GM19397 (cell line): ENCODE data around the gene TAAR6.
"Not testable (repeated sequence)": the region's sequence is repeated elsewhere in the genome, so short reads cannot be mapped to it uniquely, and the experiment has no call there.

ENCODE experiments used
- ATAC-seq: cut with Tn5 transposase; IDR thresholded peaks from one replicate; pipeline ENCODE4 v1.9.1; 2021; ENCODE audit warnings: mild to moderate bottlenecking, moderate library complexity; ENCODE audit not compliant: unreplicated experiment

The TAAR6 gene

DNA sequence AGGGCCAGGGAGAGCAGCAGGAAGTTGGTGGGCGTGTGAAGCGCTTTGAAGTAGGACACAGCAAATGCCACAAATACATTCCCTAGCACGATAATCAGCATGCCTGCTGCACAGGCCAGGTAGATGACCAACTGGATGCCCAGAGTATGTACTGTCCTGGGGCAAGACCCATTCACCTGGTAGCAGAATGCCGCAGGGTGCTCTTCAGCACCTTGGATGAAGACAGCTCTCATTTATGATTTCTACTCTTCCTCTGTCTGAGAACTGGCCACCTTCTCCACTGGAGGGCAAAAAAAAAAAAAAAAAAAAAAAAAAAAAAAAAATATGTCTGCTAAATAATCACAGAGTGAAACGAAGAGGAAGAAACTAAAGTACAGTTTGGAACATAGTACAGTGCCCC, 19.3 kb downstream of the TAAR6 start, which contains the start of gene TAAR5:
Gene TAAR5, minus strand, starts transcription at position 288 of the 400 bp plus-strand sequence. Its CDS starts 55 bp downstream, at position 233.
- no peak for ATAC-seq

DNA sequence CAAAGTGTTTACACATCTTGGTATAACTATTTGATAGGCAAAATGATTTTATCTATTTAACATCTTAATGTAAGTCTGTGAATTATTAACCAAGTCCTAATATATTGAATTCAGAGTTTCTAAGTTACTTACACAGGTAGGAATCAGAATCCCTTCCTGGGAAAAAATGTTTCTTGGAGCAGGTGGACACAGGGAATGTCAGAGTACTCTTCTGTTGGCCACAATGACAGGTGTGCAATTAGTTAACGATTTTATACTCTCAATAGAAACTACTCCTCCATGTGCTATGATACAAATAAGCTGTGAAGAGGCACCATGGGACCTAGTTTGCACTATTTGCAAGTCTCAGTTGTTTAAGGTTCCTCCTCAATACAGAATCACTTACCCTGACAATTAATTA, 20.2 kb downstream of the TAAR6 start:
- no peak for ATAC-seq

DNA sequence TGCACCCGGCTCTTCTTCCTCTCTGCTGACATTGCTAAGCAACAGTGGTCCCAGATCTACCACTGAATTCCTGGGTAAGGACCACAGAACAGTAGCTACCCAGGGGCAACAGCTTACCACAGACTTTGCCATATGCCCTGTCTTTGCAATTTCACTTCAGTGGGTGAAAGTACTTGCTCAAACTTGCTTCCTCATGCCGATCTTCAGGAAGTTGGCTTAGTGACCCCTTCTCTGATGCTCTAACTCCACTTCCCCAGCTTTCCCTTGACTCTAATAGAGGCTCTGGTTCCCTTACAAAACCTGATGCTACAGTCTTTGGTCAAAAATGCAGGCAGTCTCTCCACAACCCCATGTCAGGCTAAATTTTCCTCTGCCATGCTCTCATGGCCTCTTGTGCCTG, 22.7 kb downstream of the TAAR6 start:
- no peak for ATAC-seq

DNA sequence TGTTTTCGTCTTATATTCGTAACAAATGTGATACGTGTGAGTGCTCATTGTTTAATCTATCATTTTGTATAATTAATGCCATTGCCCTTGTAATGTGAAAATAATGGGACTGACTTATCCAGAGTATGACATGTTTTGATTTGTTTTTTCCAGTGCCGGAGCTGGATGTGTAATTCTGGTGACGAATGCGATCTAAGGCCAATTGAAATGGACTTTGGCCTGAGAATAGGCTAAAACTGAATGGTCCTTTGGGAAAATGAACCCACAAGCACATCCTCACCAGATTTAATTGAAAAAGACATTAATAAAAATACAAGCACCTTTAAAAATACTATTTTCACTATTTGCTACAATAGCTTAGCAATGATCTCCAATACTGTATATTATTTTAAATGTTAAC, 26.1 kb downstream of the TAAR6 start:
- no peak for ATAC-seq

DNA sequence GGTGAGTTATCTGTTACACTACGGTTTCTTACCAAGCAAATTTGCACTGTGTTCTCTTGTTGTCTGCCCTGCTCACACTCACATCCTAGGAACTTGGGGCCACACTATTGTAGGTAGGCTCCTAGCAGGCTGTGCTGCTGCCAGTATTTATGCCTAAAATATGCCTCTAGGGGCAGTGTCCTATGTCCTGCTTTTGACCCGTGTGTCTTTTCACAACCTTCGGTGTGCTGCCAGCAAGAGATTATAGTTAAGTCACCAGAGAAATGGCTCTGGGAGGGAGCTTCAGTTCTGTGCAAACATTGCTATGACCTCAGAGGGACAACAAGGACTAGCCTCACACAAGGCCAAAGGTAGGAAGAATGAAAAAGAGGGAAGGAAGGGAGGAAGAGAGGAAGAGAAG, 28.4 kb downstream of the TAAR6 start:
- no peak for ATAC-seq

DNA sequence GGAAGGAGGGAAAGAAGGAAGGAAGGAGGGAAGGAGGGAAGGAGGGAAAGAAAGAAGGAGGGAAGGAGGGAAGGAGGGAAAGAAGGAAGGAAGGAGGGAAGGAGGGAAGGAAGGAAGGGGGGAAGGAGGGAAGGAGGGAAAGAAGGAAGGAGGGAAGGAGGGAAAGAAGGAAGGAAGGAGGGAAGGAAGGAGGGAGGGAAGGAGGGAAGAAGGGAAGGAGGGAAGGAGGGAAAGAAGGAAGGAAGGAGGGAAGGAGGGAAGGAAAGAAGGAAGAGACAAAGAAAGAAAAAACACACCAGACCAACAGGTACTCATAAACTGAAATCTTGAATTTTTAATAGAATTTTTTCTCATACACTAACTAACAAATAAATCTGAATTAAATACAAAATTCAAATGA, 30.8 kb downstream of the TAAR6 start:
- ATAC-seq = not testable (repeated sequence)

DNA sequence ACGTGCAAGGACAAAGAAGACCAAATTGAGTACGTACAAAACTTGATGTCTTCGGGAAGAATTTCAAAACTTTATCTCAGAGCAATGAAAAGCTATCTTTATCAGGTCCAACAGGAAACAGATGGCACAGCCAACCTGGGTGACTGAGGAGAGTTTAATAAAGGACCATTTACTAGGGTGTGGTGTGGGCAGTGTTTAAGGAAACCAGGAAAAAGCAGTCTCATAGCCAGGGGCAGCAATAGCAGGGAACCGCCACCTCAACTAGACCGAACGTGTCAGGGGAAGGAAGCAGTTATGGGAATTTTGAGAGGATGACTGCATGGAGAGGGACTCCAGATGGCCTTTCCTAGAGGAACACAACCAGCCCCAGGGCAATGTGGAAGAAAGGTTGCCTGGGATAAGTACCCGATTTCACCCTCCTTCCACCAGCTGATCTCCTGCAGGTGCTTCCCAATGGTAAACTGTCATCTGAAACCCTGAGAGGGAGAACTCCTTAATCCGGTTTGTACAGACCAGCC, 34.6 kb downstream of the TAAR6 start:
- ATAC-seq = no peak

DNA sequence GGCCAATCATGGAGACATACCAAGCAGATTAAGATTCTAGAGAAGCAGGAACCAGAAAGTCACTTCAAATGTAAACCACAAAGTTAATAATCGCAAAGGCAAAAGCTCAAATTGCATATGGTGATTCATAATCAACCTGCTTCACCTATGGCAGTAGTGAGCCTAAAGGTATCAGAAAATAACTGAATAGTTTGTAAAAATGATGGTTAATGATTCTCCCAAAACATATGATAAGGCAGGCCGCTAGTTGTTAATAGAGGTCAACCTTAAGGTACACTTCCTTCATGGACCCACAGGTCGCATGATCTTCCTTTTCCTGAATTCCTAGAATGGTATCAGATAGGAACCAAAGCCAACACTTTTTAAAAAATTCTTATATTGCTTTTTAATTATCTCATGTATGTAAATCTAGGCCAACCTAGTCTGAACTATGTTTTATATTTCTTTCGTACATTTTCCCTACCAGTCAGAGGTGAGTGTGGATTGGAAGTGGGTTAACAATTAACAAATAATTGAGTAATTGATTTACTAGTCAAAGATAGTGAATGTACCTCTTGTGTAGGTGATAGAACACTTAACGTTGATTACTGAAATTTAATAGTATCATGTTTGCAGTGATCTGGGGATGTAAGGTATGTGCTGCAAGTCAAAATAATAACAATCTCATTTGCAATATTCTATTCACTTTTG, 37.6 kb downstream of the TAAR6 start:
- ATAC-seq = no peak

DNA sequence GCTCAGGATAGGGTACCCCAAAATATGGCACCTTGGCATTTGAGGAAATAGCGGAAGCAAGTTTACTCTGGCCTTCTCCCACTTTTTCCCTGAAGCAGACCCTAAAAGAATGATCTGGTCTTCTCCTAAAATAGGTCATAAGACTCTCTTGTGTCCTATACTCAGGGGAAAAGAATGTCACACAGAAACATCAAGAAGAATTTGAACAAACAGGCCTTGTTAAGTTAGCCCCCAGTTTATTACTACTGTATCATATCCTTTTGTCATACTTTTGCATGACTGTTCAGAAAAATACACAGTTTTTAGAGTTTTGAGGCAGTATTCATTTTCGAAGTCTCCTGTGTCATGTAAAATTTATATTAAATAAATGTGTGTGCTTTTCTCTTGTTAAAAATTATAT, 41.5 kb downstream of the TAAR6 start:
- ATAC-seq = no peak

DNA sequence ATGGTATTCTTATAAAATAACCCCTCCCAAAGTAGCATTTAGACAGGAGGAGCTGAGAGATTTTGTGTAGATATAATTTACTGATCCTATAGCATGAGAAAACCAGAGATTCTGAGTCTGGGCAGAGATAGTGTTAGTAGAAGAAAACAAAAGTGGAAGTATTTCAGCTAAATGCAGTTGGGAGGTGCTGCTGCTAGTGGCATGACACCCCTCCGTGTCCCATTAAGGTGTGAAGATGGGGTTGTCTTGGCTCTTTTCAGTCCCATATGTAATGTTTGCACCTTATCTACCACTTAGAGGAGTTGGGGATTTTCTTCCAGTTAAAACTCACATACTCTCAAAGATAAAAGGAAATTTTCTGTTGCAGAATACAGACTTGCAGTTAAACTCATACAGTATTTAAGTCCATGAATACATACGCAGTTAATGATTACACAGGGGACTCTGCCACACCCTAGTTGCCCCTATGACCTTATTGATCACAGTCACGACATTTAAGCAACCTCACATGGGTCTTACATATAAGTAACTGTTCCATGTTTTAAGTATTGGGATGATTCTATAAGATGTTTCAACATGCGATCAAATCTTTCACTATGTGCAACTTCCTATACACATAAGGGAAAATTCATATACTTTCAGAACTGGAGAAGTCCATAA, 42.5 kb downstream of the TAAR6 start:
- no peak for ATAC-seq

DNA sequence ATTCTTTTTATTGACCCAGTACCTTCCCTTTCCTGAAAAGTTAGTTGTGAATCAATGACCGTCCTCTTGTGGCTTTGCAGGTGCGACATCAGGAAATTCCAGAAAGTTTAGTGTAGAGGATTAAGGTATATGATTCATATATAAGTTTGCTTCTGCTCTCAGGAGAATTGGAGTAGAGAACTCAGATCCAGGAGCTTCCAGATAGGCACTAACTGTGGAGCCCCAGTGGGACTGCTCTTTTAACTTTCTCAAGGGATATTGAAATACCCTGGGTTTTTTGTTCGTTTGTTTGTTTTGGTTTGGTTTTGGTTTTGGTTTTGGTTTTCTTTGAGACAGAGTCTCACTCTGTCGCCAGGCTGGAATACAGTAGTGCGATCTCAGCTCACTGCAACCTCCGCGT, 44.4 kb downstream of the TAAR6 start:
- peak; percentile 66 for ATAC-seq

DNA sequence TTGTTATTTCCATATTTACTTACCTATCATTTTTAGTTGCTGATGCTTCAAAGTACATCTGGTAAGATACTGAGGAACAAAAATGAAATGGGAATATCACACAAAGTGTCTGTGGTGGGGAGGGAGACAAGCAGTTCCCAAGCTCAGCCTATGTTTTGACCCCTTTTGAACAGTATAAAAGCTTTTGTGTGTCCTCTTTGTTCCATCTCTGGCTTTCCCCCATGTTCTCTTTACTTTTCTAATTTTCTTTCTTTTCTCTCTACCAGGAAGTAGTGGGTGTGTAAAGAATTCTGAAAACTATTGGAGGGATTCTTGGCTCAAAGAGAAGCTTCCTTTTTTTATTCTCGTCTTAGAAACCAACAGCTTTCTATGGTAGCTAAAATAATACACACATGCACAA, 46.6 kb downstream of the TAAR6 start:
- no peak for ATAC-seq
